ENCODE results near the gene NR6A1. TPM values are rescaled to one million over a fixed set of nuclear protein-coding genes. Genes with fewer than 3 reads are reported as not detected.
A peak's percentile ranks its signal among the peaks of the same experiment; 100 is the strongest.

The NR6A1 gene
- total RNA-seq, 2 experiments from 2014 or later = 17.5 to 23.0 TPM

DNA sequence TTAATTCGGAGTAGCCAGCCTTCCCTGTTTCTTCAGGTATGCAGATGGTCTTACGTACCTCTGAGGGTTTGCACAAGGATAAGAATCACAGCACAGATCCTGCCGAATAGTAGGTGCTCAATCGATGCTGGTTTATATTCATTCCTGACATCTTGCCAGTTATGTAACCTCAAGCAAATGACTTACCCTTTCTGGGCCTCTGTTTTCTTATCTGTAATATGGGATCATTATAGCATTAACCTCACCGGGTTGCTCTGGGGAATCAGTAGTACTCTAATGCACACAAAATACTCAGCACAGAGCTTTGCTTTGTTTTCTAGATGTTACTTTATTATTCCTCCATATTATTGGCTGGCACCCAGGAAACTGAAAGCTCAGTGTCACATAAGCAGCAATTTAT, 256.2 kb downstream of the NR6A1 start:
- no peak for DNase-seq (ENCODE audit: low spot score)
- H3K4me1 ChIP-seq (ENCODE audit: insufficient read depth, low read length, poor library complexity, severe bottlenecking) = peaks cover 6% of the 10 kb centered on the region
- no peak overlapping the region for H3K4me3 ChIP-seq (ENCODE audit: low read depth, low read length, poor library complexity, severe bottlenecking)
- H3K36me3 ChIP-seq (ENCODE audit: insufficient read depth, low read length) = no peaks in the 10 kb centered on the region
- no peaks in the 10 kb centered on the region for H3K79me2 ChIP-seq (ENCODE audit: insufficient read depth, low read depth, low read length)
- H2AFZ ChIP-seq (ENCODE audit: low read length) = no peak overlapping the region
- no peaks in the 10 kb centered on the region for H3K9me2 ChIP-seq (ENCODE audit: insufficient read depth, low read length)
- intact Hi-C loops (cut with micrococcal nuclease; ENCODE audit: unreplicated experiment) = no loop called here
- no peak overlapping the region for H3K4me2 ChIP-seq (ENCODE audit: low read length)
- TF ChIP-seq EZH2phosphoT487 (IDR thresholded peaks at IDR 0.05; ENCODE audit: borderline replicate concordance, low read depth, low read length) = no peak
- TF ChIP-seq, protein P1, sequence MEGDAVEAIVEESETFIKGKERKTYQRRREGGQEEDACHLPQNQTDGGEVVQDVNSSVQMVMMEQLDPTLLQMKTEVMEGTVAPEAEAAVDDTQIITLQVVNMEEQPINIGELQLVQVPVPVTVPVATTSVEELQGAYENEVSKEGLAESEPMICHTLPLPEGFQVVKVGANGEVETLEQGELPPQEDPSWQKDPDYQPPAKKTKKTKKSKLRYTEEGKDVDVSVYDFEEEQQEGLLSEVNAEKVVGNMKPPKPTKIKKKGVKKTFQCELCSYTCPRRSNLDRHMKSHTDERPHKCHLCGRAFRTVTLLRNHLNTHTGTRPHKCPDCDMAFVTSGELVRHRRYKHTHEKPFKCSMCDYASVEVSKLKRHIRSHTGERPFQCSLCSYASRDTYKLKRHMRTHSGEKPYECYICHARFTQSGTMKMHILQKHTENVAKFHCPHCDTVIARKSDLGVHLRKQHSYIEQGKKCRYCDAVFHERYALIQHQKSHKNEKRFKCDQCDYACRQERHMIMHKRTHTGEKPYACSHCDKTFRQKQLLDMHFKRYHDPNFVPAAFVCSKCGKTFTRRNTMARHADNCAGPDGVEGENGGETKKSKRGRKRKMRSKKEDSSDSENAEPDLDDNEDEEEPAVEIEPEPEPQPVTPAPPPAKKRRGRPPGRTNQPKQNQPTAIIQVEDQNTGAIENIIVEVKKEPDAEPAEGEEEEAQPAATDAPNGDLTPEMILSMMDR (conservative IDR thresholded peaks at IDR 0.05; ENCODE audit: low read length) = no peak
- no TSS peak for BruUV-seq (replicated peaks)
- CTCF ChIA-PET (ENCODE audit: unreplicated experiment) = no interaction called here
- POLR2A ChIA-PET = interaction anchor here (1.6 kb wide), 1 partner anchor 8 kb away, joined by 3 read pairs; no protein-coding TSS in a partner anchor
- H3K9me3 ChIP-seq (ENCODE audit: low read length) = no peaks in the 10 kb centered on the region
- no peak overlapping the region for H3K27ac ChIP-seq (ENCODE audit: low read depth, low read length, poor library complexity, severe bottlenecking)
- H4K20me1 ChIP-seq (ENCODE audit: insufficient read depth, low read length) = no peaks in the 10 kb centered on the region

GRCh38 chr9:124514125-124514524, 257.0 kb downstream of the NR6A1 start:
- no peaks in the 10 kb centered on the region for H4K20me1 ChIP-seq (ENCODE audit: insufficient read depth, low read length)
- H3K4me2 ChIP-seq (ENCODE audit: low read length) = no peak overlapping the region
- intact Hi-C loops (cut with micrococcal nuclease; ENCODE audit: unreplicated experiment) = no loop called here
- H3K9me3 ChIP-seq (ENCODE audit: low read length) = no peaks in the 10 kb centered on the region
- H2AFZ ChIP-seq (ENCODE audit: low read length) = no peak overlapping the region
- no peak for DNase-seq (ENCODE audit: low spot score)
- no peaks in the 10 kb centered on the region for H3K79me2 ChIP-seq (ENCODE audit: insufficient read depth, low read depth, low read length)
- no peaks in the 10 kb centered on the region for H3K36me3 ChIP-seq (ENCODE audit: insufficient read depth, low read length)
- POLR2A ChIA-PET = interaction anchor here (1.6 kb wide), 1 partner anchor 9 kb away, joined by 3 read pairs; no protein-coding TSS in a partner anchor
- peaks cover 6% of the 10 kb centered on the region for H3K4me1 ChIP-seq (ENCODE audit: insufficient read depth, low read length, poor library complexity, severe bottlenecking)
- H3K9me2 ChIP-seq (ENCODE audit: insufficient read depth, low read length) = no peaks in the 10 kb centered on the region
- H3K4me3 ChIP-seq (ENCODE audit: low read depth, low read length, poor library complexity, severe bottlenecking) = no peak overlapping the region
- H3K27ac ChIP-seq (ENCODE audit: low read depth, low read length, poor library complexity, severe bottlenecking) = no peak overlapping the region
- TF ChIP-seq, protein P1 (conservative IDR thresholded peaks at IDR 0.05; ENCODE audit: low read length) = no peak
- no peak for TF ChIP-seq EZH2phosphoT487 (IDR thresholded peaks at IDR 0.05; ENCODE audit: borderline replicate concordance, low read depth, low read length)
- CTCF ChIA-PET (ENCODE audit: unreplicated experiment) = no interaction called here
- BruUV-seq (replicated peaks) = no TSS peak

GRCh38 chr9:124513376-124513994, 257.6 kb downstream of the NR6A1 start:
- no peak overlapping the region for H3K4me3 ChIP-seq (ENCODE audit: low read depth, low read length, poor library complexity, severe bottlenecking)
- POLR2A ChIA-PET = interaction anchor here (0.5 kb wide), 1 partner anchor 82 kb away, joined by 4 read pairs; no protein-coding TSS in a partner anchor
- no TSS peak for BruUV-seq (replicated peaks)
- no peak overlapping the region for H3K27ac ChIP-seq (ENCODE audit: low read depth, low read length, poor library complexity, severe bottlenecking)
- no peak overlapping the region for H3K4me2 ChIP-seq (ENCODE audit: low read length)
- TF ChIP-seq, protein P1 (conservative IDR thresholded peaks at IDR 0.05; ENCODE audit: low read length) = no peak
- intact Hi-C loops (cut with micrococcal nuclease; ENCODE audit: unreplicated experiment) = no loop called here
- no peaks in the 10 kb centered on the region for H4K20me1 ChIP-seq (ENCODE audit: insufficient read depth, low read length)
- no peak overlapping the region for H2AFZ ChIP-seq (ENCODE audit: low read length)
- H3K79me2 ChIP-seq (ENCODE audit: insufficient read depth, low read depth, low read length) = no peaks in the 10 kb centered on the region
- no peaks in the 10 kb centered on the region for H3K36me3 ChIP-seq (ENCODE audit: insufficient read depth, low read length)
- H3K9me2 ChIP-seq (ENCODE audit: insufficient read depth, low read length) = no peaks in the 10 kb centered on the region
- CTCF ChIA-PET (ENCODE audit: unreplicated experiment) = no interaction called here
- DNase-seq (ENCODE audit: low spot score) = peak; percentile 16
- H3K9me3 ChIP-seq (ENCODE audit: low read length) = no peaks in the 10 kb centered on the region
- peaks cover 6% of the 10 kb centered on the region for H3K4me1 ChIP-seq (ENCODE audit: insufficient read depth, low read length, poor library complexity, severe bottlenecking)
